KOPT-K1 (cell line): Measurements from ENCODE around the gene MGRN1.

Source experiments
- H3K27ac ChIP-seq: fragments of 200-600 bp; sonication (generic); 2 replicates; pipeline ENCODE4 v1.5.1; 2016; ENCODE audit warnings: antibody characterized with exemption, mild to moderate bottlenecking, low read depth, low read length; ENCODE audit not compliant: poor library complexity, severe bottlenecking
- H3K36me3 ChIP-seq: fragments of 200-600 bp; sonication (generic); 2 replicates; pipeline ENCODE4 v1.5.1; 2017; ENCODE audit warnings: antibody characterized with exemption, mild to moderate bottlenecking, low read length, moderate library complexity; ENCODE audit not compliant: insufficient read depth
- H3K9me3 ChIP-seq: fragments of 200-600 bp; sonication (generic); 2 replicates; pipeline ENCODE4 v1.5.1; 2017; ENCODE audit warnings: antibody characterized with exemption, low read length, mild to moderate bottlenecking; ENCODE audit not compliant: insufficient read depth, poor library complexity, severe bottlenecking

The MGRN1 gene

GRCh38 chr16:4679850-4680636, 55.4 kb downstream of the MGRN1 start:
- peaks cover 47% of the 10 kb centered on the region; the same call in 1 of the 2 replicates for H3K36me3 ChIP-seq
- no peak overlapping the region for H3K27ac ChIP-seq
- no peaks in the 10 kb centered on the region for H3K9me3 ChIP-seq

DNA sequence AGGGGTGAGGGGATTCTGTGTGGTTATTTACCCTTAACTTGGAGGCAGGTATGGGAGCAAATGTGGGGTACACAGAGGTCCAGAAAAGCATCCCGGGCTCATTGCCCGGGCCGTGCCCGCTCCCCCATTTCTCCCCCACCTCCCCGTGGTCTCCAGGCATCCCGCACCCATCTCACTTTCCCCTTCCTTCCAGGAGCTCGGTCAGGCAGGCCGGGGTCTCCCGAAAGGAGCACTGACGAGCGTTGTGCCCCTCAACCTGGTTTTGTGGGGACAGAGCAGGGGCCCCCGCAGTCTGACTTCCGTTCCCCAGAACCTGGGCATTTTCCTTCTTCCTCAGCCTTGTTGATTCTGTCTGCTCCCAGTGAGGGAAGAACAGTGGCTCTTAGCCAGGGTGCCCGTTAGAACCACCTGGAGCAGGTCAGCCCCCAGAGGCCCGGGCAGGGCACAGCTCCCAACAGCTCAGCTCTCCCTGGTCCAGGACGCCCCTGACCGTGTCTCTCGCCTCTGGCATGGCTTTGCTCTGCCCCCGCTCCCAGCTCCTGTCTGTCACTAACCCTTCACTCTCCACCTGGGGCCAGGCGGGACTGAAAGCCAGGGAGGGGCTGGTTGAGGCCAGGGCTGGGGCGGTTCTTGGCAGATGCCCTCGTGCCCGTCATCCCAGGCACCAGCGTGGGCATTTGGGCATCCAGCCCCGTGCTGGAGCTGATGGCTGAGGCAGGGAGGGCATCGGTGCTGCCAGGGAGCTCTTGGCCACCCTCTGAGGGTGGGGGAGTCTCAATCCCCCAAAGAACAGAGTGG, 56.2 kb downstream of the MGRN1 start:
- no peak overlapping the region for H3K27ac ChIP-seq
- no peaks in the 10 kb centered on the region for H3K9me3 ChIP-seq
- H3K36me3 ChIP-seq: peaks cover 51% of the 10 kb centered on the region; the same call in 1 of the 2 replicates

DNA sequence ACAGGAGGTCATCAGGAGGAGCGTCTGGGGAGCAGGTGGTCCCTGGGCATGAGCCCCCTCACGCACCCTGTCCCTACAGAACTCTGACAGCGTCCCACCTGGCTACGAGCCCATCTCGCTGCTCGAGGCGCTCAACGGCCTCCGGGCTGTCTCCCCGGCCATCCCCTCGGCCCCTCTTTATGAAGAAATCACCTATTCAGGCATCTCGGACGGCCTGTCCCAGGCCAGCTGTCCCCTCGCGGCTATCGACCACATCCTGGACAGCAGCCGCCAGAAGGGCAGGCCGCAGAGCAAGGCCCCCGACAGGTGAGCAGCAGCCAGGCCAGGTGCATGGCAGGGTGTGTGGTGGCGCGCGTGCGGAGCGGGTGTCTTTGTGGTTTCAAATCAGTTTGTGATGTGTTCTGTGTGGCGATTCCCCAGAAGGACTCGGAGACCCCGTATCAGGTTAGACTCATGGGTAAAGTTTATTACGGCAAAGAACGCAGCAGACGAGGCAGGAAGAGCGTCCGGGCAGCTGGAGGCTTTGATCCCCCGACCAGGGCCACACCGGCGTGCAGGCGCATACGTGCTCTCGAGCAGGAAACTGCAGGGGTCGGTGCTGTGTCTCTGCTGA, 57.0 kb downstream of the MGRN1 start:
- H3K9me3 ChIP-seq: no peaks in the 10 kb centered on the region
- H3K27ac ChIP-seq: no peak overlapping the region
- peaks cover 58% of the 10 kb centered on the region; the same call in 1 of the 2 replicates for H3K36me3 ChIP-seq

DNA sequence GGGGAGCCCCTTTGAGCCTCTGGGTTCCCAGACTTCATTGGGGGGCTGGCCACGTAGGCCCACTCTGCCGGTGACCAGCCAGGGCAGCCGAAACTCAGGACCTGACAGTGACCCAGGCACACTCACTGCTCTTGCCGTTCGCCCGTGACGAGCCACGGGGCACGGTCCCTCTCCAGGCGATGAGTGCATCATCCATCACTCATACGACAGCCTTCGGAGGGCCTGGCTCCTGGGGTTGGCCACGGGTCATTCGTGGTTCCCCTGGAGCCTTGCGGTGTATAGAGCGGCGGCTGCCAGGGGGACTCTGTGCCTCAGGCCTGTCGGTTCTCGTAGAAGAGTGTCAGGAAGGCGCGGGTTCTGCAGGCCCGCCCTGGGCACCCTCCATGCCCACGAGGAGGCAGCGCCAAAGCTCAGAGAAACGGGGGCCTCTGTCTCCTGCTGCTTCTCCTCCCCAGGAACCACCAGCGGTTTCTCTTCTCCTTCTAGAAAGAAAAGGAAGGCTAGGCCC, 57.5 kb downstream of the MGRN1 start:
- Histone ChIP-seq H3K9me3 (no peaks in the 10 kb centered on the region), H3K27ac (no peak overlapping the region), H3K36me3 (peaks cover 63% of the 10 kb centered on the region; the same call in 1 of the 2 replicates)

GRCh38 chr16:4682616-4683254, 58.1 kb downstream of the MGRN1 start:
- Histone ChIP-seq H3K27ac (no peak overlapping the region), H3K36me3 (peaks cover 63% of the 10 kb centered on the region; the same call in 1 of the 2 replicates), H3K9me3 (no peaks in the 10 kb centered on the region)

- peaks cover 70% of the 10 kb centered on the region; the same call in 1 of the 2 replicates for H3K36me3 ChIP-seq
- H3K9me3 ChIP-seq: no peaks in the 10 kb centered on the region
- H3K27ac ChIP-seq: no peak overlapping the region
Observed at GRCh38 chr16:4683255-4684057, 58.8 kb downstream of the MGRN1 start.

DNA sequence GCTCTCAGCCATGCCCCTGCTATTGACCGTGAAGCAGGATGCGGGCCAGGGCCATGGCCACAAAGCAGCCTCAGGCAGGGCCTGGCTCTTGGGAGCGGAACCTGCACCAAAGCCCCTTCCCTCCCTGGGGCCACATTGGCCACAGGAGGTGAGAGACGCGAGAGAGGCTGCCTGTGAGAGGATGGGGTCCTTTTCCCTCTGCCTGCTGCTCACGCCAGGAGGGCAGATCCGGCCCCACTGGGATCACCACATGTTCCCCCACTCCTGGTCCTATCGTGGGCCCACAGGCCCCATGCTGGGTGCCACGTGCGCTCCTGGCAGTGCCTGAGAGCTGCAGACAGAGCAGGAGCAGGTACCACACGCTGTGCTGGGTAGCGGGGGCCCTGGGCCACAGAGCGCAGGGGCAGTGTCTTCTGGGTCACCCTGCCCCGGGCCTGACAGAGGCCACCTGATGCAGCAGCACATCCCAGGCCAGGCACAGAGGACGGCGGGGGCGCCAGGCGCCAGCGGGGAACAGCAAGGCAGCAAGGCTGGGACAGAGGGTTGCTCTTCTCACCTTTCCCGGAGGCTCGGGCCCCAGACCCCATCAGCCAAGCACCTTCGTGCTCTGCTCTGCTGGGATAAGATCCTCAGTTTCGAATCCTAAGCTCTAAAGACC, 59.6 kb downstream of the MGRN1 start:
- Histone ChIP-seq H3K9me3 (no peaks in the 10 kb centered on the region), H3K27ac (no peak overlapping the region), H3K36me3 (peaks cover 74% of the 10 kb centered on the region; the same call in 1 of the 2 replicates)

DNA sequence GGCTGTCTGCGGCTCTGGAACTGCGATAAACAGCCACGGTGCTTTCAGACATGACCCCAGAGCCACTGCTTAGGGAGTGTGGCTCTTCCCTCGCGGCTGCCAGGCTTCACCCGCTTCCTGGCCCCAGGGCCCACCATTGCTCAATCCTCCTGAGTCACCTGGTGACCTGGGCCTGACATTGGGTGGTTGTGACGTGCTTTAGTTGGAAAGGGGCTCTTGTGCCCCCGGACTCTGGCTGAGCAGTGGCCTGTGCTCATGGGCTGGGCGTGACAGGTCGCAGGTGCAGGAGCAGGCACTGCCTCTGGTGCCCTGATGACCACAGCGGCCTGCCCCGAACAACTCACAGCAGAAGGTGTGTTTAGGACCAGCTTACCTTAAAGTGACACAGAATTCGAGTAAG, 60.1 kb downstream of the MGRN1 start:
- Histone ChIP-seq H3K27ac (no peak overlapping the region), H3K36me3 (peaks cover 70% of the 10 kb centered on the region; the same call in 1 of the 2 replicates), H3K9me3 (no peaks in the 10 kb centered on the region)

GRCh38 chr16:4685292-4685691, 60.7 kb downstream of the MGRN1 start:
- no peaks in the 10 kb centered on the region for H3K9me3 ChIP-seq
- H3K27ac ChIP-seq: no peak overlapping the region
- peaks cover 68% of the 10 kb centered on the region; the same call in 1 of the 2 replicates for H3K36me3 ChIP-seq

GRCh38 chr16:4685776-4686496, 61.3 kb downstream of the MGRN1 start:
- H3K9me3 ChIP-seq: no peaks in the 10 kb centered on the region
- H3K27ac ChIP-seq: no peak overlapping the region
- H3K36me3 ChIP-seq: peaks cover 67% of the 10 kb centered on the region; the same call in 1 of the 2 replicates

- peaks cover 61% of the 10 kb centered on the region; the same call in 1 of the 2 replicates for H3K36me3 ChIP-seq
- H3K9me3 ChIP-seq: no peaks in the 10 kb centered on the region
Observed at GRCh38 chr16:4686497-4687210, 62.0 kb downstream of the MGRN1 start.

DNA sequence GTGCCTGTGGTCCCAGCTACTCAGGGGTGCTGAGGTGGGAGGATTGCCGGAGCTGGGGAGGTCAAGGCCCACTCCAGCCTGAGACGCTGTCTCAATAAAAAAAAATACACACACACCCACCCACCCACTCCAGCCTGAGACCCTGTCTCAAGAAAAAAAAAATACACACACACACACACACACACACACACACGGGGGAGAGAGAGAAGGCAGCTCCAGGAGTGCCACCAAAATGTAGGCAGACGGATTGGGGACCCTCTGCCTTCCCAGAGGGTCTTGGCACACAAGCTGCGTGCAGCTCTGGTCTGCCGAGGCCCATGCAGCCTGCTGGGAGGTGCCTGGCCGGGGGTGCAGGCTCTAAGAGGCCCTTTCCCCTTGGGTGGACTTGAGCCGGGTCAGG, 62.8 kb downstream of the MGRN1 start:
- peaks cover 53% of the 10 kb centered on the region; the same call in 1 of the 2 replicates for H3K36me3 ChIP-seq
- H3K9me3 ChIP-seq: no peaks in the 10 kb centered on the region
- no peak overlapping the region for H3K27ac ChIP-seq

More at GRCh38 chr16:4686497-4687210, 62.0 kb downstream of the MGRN1 start:
- H3K27ac ChIP-seq: no peak overlapping the region
